Activated CD8-positive, alpha-beta memory T cell treated with anti-CD3 and anti-CD28 coated beads, Interleukin-2, amount 50 U/mL, for 24 hours (primary cell): Measurements from ENCODE around the gene TMEM95.
A peak's percentile ranks its signal among the peaks of the same experiment; 100 is the strongest.

Experiments used
- DNase-seq: peaks from one replicate; pipeline ENCODE4 v3.0.0-alpha.2; 2020; ENCODE audit errors: extremely low read depth

TMEM95 gene, protein sequence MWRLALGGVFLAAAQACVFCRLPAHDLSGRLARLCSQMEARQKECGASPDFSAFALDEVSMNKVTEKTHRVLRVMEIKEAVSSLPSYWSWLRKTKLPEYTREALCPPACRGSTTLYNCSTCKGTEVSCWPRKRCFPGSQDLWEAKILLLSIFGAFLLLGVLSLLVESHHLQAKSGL

GRCh38 chr17:7355053-7355452 lies at the start of gene TMEM95:
Gene TMEM95, plus strand, starts transcription at chr17:7355156. Its CDS starts 49 bp downstream, at chr17:7355205.
- DNase-seq: no peak

DNA sequence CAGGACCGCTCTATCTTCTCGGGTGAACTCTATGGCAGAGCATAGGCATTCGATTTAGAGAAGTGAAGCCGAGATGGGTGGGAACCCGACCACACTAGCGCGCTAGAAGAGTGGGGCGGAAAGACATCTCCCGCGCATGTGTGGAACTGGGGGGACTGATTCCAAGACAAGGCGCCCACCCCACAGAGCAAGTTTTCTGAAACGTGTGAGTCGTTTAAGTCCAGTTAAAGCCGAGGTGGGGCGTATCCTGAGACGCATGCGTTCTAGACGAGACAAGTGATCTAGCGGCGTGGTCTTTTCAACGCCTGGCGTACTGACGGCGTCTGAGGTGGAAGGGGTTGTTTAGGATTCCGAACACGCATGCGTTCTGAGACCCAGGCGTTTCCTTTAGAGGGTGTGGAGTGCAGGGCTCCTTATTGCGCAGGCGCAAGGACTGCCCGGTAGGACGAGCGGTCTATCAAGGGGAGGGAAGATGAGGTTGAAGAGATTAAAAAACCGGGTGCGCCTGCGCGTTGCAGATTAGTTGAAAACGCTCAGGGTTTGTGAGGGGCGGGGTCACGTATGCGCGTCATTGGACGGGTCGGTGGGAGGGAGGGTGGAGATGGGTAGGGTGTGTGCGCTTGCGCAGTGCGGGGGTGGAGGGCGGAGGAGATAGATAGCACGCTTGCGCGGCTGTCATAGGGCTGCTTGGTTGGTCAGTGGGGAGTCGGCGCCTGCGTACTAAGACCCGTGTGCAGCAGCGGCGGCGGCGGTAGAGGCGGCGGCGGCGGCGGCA lies 47.9 kb upstream of the TMEM95 start, which contains the start of gene EIF5A:
EIF5A (plus strand) TSS at position 718 of the 775 bp plus-strand sequence. CDS start 2,008 bp downstream, outside the sequence.
- peak; percentile 100 for DNase-seq

DNA sequence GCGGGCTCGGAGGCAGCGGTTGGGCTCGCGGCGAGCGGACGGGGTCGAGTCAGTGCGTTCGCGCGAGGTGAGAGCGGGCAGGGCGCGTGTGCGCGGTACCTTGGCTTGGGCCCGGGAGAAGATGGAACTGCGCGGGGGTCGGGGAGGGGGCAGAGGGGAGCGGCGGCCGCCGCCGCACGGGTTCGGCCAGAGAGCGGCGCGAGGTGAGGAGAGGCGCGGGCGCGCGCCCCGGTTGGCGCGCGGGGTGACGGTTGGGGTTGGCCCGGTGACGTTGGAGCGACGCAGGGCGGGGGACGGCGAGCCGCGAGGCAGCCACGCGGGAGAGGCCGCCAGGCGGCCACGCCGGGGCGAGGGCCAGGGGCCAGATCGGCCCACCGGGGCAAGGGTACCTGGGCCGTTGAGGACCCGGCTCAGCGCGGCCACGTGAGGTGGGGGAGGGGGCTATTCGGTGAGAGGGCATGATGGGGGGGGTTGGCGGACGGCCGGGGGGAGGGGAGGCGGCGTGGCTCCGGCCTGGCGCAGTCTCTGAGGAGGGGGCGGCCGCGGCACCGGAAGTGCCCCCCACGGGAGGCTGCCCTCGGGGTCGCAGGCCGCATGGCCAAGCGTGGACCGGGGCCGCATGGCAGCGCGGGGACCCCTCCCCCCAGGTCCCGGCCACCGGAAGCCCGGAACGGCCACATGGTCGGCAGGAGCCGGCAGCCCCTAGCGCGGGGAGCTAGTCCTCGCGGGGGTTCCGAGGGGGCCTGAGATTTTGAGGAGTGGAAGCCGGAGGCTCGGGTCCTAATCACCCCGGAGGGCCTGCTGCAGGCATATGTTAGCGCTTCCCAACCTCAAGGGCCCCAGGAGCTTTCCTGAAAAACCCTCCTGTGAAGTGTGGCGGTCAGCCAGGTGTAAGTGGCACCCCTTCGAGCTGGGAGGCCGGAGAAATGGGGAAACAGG lies 47.0 kb upstream of the TMEM95 start:
- DNase-seq: no peak

- peak; percentile 71 for DNase-seq
These were observed 46.1 kb upstream of the TMEM95 start for GRCh38 chr17:7308625-7309433.

- no peak for DNase-seq
These were observed 45.3 kb upstream of the TMEM95 start for GRCh38 chr17:7309628-7310027.

GRCh38 chr17:7311110-7311705 lies 43.7 kb upstream of the TMEM95 start:
- DNase-seq: no peak

DNA sequence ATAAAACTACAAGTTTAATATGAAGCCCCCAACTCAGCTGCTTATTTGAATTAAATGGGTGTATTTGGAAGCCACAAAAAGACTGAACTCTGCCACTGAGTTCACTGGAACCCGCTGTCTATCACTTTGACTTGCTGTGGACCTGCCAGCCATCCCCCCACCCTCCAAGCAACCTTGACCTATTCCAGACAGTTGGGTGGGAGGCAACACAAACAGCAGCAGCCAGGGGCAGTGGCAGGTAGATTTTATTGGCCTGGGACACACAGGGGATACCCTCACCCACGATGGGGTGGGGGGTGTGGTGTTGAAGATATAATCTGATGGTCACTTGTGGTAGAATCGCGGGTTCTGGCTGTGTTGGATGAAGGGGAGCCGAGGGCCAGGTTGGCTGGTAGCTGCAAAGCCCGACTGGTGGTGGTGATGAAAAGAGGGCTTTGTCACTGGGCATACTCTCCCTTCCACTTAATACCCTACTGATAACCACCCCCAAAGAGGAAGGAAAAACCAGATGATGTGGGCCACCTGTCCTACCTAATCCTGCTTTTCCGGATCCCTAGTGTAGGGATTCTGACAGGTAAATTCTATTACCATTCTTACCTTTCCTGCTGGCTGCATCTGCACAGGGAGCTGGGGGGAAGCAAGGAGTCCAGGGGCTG lies 42.4 kb upstream of the TMEM95 start:
- DNase-seq: no peak

- no peak for DNase-seq
These were observed 41.7 kb upstream of the TMEM95 start for GRCh38 chr17:7313088-7313889.

DNA sequence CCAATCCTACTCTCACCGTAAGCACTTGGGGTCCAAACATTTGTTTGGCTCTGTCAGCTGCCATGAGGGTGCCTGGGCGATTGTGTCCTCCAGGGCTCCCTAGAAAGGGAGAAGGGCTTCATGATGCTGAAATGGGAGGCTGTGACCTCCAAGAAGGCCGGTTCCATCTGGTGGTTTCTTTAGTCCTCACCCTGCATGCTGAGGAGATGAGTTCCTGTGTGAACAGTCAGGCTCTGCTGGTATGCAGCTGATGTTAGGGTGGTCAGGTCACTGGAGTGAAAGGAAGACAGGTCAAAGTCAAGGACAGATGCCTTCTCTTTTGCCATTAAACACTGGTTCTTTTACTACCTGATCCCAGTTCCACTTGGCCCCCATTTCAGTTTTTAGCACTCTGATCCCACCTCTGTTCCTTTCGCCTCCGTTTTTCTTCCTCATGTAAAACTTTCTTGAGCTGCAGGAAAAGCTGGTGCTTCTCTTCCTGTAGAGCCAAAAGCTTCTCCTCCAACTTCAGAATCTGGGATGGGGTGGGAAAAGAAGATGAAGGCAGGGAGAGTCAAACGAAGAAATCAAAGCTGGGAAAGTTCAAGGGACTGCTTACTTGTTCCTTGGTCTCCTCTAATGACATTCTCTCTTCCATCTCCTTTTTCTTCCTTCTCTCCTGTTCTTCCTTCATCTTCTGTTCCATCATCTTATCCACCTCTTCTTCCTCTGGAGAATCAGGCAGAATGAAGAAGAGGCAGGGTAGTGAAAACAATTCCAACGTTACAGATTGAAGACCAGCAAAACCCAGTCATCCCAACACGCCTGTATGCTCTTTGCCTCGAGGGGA lies 40.9 kb upstream of the TMEM95 start:
- DNase-seq: no peak

- DNase-seq: peak; percentile 78
These were observed 40.0 kb upstream of the TMEM95 start, which contains the start of gene GPS2 for GRCh38 chr17:7314719-7315569. Gene GPS2, minus strand, starts transcription at chr17:7315360. Its CDS starts 308 bp downstream, at chr17:7315052.

DNA sequence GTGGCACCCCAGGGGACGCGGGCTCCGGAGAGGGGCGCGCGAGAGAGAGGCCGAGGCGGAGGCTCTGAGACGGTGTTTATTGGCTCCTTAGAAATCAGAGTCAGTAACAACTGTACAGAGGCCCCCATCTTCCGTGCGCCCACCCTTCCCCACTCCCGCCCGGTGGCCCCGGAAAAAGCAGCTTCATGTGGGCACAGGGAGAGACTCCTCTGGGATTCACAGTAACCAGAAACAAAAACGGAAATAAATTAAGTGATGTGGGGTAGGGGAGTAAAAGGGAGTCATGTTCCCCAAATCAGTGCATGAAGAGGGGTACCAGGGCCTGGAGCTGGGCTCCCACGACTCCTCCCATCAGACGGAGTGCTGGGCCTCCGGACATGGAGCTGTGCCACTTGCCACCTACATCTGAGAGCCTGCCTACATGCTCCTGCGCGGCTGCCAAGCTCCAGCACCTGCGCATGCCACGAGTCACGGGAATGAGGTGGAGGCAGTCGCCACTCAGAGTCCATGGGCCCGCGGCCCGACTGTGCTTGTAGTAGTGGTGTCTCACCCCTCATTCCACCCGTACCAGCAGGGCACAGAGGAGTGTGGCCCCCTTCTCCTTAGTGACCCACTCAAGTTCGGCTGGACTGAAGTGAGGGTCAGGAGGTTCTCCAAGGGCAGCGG lies 39.3 kb upstream of the TMEM95 start:
- DNase-seq: no peak

GRCh38 chr17:7317161-7317803 lies 37.7 kb upstream of the TMEM95 start:
- DNase-seq: no peak

DNA sequence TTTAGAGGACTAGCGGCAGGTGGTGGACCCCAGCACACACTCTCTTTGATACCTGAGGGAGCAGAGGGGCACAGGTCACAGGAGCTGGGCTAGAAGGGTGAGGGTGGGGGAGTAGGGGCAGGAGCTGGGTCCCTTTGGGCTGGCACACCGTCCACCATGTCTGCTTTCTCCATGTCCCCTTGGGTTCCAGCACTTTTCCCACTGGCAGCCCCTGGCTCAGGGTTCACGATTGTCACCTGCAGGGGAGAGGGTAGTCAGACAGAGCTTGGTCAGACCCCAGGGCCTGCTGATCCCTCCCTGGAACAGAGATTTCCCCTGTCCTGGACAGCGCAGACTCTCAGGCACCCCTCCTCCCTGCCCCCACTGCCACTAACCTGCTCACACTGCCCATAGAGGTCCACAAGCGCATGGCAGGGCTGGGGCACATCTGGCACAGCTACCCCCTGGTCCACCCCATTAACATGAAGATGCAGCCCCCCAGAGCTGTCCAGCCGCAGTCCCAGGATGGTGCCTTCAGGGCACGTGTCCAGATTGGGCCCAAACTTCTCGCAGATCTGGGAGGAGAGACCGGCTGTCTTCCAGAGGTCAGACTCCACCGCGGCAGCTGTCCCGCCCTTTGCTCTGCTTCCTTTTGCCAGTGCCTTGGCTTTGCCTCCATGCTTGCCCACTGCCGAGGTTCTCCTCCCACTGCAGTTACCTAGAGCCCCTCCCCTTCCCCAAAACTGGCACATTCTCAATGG lies 36.7 kb upstream of the TMEM95 start:
- no peak for DNase-seq

GRCh38 chr17:7321466-7321865 lies 33.5 kb upstream of the TMEM95 start:
- no peak for DNase-seq

DNA sequence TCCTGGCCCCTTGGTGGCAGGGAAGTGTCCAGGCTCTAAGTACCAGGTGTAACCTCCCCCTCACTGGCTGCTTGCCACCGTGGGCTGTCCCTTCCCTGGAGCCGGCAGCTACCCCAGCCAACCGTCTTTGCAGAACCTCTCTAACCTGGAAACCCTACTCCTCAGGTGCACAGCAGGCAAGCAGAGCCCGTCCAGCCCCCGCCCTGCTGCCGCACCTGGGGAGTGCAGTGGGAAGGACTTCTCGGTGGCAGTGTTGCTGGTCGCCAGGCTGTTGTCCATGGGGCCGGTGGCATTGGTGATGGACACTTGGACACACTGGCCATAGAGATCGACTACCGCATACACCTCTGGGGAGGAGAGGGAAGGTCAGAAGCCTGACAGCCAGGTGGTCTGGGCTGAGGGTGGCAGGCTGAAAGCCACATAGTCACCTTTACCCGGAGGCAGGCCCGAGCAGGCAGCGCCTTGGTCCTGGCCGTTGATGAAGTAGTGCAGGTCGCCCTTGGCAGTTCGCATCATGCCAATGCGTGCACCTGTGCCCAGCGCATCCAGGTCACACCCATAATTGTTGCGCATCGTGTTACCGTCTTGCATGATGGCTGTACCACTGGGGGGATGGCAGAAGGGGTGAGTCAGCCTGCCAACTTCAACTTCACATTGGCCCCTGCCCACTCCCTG lies 32.3 kb upstream of the TMEM95 start:
- no peak for DNase-seq
